Adrenal gland (tissue), 5 donors: ENCODE data around the gene ARHGAP25.

ENCODE experiments used
- POLR2A ChIP-seq, 2 donors: fragments of 450-650 bp; IDR thresholded peaks; one replicate each; pipeline ENCODE4 v1.6.1; 2017; ENCODE audit warnings: antibody characterized with exemption in 2 of 2, mild to moderate bottlenecking in 2 of 2, moderate library complexity in 1 of 2
- TF ChIP-seq, protein P1 (sequence below), 6 experiments: fragments of 450-650 bp in 4 of 6; fragments of 200-600 bp in 2 of 6; sonication (generic) in 1 of 6; IDR thresholded peaks; 1 replicate in 5 of 6; 2 replicates in 1 of 6; pipeline versions ENCODE4 v1.5.1 to v1.8.0; 2016 to 2021; ENCODE audit warnings: antibody characterized with exemption in 6 of 6, mild to moderate bottlenecking in 2 of 6, moderate library complexity in 1 of 6
- donor health status: DM: no; HTN: no; CAD: no.

DNA sequence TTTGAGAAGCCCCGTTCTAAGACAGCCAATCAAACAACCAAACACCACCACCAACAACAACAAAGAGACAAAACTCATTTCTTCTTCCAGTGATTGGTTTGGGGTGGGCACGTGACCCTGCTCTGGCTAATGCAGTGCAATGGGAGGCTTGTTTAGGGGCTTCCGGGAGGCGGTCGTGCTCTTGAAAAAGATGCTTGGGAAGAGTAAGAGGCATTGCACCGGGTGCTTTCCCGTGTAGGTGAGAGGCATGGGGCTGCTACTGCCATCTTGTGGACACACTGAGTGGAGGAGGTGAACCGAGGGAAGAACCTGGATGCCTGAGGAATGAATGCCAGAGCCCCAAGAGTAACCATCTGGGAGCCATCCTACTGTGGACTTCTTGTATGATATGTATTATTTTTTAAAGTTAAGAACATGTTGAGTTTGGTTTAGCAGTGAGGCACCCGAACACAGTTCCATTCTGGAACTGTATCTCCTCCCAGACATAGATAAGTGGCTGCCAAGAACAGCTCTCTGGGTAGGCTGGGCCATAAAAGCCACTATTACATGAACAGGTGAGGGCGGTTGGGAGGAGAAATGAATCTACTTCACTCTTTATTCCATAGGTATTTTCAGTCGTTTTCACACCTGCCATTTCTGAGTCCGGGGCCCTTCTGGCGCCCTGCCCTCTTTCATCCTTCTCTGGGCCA, 19.1 kb upstream of the ARHGAP25 start:
- TF ChIP-seq, protein P1, sequence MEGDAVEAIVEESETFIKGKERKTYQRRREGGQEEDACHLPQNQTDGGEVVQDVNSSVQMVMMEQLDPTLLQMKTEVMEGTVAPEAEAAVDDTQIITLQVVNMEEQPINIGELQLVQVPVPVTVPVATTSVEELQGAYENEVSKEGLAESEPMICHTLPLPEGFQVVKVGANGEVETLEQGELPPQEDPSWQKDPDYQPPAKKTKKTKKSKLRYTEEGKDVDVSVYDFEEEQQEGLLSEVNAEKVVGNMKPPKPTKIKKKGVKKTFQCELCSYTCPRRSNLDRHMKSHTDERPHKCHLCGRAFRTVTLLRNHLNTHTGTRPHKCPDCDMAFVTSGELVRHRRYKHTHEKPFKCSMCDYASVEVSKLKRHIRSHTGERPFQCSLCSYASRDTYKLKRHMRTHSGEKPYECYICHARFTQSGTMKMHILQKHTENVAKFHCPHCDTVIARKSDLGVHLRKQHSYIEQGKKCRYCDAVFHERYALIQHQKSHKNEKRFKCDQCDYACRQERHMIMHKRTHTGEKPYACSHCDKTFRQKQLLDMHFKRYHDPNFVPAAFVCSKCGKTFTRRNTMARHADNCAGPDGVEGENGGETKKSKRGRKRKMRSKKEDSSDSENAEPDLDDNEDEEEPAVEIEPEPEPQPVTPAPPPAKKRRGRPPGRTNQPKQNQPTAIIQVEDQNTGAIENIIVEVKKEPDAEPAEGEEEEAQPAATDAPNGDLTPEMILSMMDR (IDR thresholded peaks at IDR 0.05), result peak; percentile 43 to 74 (median 58)
- no peak for TF ChIP-seq POLR2A (IDR thresholded peaks at IDR 0.05)
